Suprapubic skin (tissue), 3 donors: ENCODE results near the gene SIMC1.

ENCODE experiments used
- CTCF ChIP-seq, 2 donors: fragments of 200-600 bp in 1 of 2; fragments of 450-650 bp in 1 of 2; sonication (generic) in 1 of 2; IDR thresholded peaks; one replicate each; pipeline ENCODE4 v1.5.1; 2016 to 2019; ENCODE audit warnings: antibody characterized with exemption in 2 of 2, mild to moderate bottlenecking in 1 of 2, moderate library complexity in 1 of 2
- EP300 ChIP-seq: sonication (generic); formaldehyde crosslinking; IDR thresholded peaks from one replicate; pipeline ENCODE4 v1.6.1; 2017; ENCODE audit warnings: antibody characterized with exemption

DNA sequence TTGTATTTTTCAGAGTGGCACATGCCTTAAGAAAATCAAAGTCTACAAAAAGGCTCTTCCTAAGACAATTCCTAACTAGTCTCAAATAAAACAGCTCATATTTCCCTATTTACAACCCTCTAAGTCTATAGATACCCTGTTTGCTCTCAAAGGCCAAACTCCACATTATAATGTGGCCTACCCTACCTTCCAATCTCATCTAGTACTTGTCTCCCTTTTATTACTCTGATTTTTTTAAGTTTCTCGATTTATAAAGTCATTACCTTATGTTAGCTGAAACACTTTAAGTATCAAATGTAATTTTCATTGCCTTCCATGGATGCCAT is 103.9 kb downstream of the SIMC1 start:
- TF ChIP-seq EP300, result no peak
- TF ChIP-seq CTCF (IDR thresholded peaks at IDR 0.05), result no peak
